Neural progenitor cell (in vitro differentiated cells): ENCODE measurements around the gene PRCP. TPM values are rescaled to one million over a fixed set of nuclear protein-coding genes. Genes with fewer than 3 reads are reported as not detected.

Source experiments
- DNase-seq: peaks from one replicate; pipeline ENCODE4 v3.0.0-alpha.2; 2016; ENCODE audit warnings: low spot score
- H2AFZ ChIP-seq: fragments of 200-600 bp; sonication (generic); replicated peaks from 2 replicates; pipeline ENCODE4 v1.6.1; 2016; ENCODE audit warnings: antibody characterized with exemption
- H3F3A ChIP-seq: fragments of 200-600 bp; sonication (generic); 2 replicates; pipeline ENCODE4 v1.6.1; 2016; ENCODE audit warnings: antibody characterized with exemption, low read depth
- H3K27ac ChIP-seq: fragments of 200-600 bp; sonication (generic); 2 replicates; pipeline ENCODE4 v1.5.1; 2016; ENCODE audit warnings: mild to moderate bottlenecking
- H3K27me3 ChIP-seq: fragments of 200-600 bp; sonication (generic); 2 replicates; pipeline ENCODE4 v1.6.1; 2016; ENCODE audit warnings: mild to moderate bottlenecking, moderate library complexity
- H3K36me3 ChIP-seq: fragments of 200-600 bp; sonication (generic); 2 replicates; pipeline ENCODE4 v1.5.1; 2016
- H3K4me1 ChIP-seq: fragments of 200-600 bp; sonication (generic); 2 replicates; pipeline ENCODE4 v1.6.1; 2016; ENCODE audit warnings: mixed run types
- H3K4me2 ChIP-seq: fragments of 200-600 bp; sonication (generic); 2 replicates; pipeline ENCODE4 v1.6.1; 2016
- H3K4me3 ChIP-seq: fragments of 200-600 bp; sonication (generic); 2 replicates; pipeline ENCODE4 v1.5.1; 2016
- H3K79me2 ChIP-seq: fragments of 200-600 bp; sonication (generic); 2 replicates; pipeline ENCODE4 v1.6.1; 2016; ENCODE audit warnings: low read depth
- H3K9ac ChIP-seq: fragments of 200-600 bp; sonication (generic); 2 replicates; pipeline ENCODE4 v1.6.1; 2016
- H3K9me3 ChIP-seq: fragments of 200-600 bp; sonication (generic); 2 replicates; pipeline ENCODE4 v1.5.1; 2016; ENCODE audit warnings: low read depth
- H4K20me1 ChIP-seq: fragments of 200-600 bp; sonication (generic); 2 replicates; pipeline ENCODE4 v1.6.1; 2016; ENCODE audit warnings: low read depth
- H3K27ac Mint-ChIP-seq: 3 replicates; pipeline ENCODE4 v1.8.0; 2021; ENCODE audit warnings: mixed read lengths
- H3K27me3 Mint-ChIP-seq: 2 replicates; pipeline ENCODE4 v1.8.0; 2022; ENCODE audit warnings: low read depth, mild to moderate bottlenecking, inconsistent platforms, moderate library complexity, mixed read lengths; ENCODE audit not compliant: insufficient read depth
- H3K36me3 Mint-ChIP-seq: 3 replicates; pipeline ENCODE4 v1.8.0; 2021; ENCODE audit warnings: mixed read lengths
- H3K4me1 Mint-ChIP-seq: 3 replicates; pipeline ENCODE4 v1.8.0; 2021; ENCODE audit warnings: mixed read lengths
- H3K4me3 Mint-ChIP-seq: 3 replicates; pipeline ENCODE4 v1.8.0; 2021; ENCODE audit warnings: mild to moderate bottlenecking, moderate library complexity, mixed read lengths
- H3K9me3 Mint-ChIP-seq: 3 replicates; pipeline ENCODE4 v1.8.0; 2020; ENCODE audit warnings: mixed read lengths
- CTCF ChIP-seq: fragments of 200-600 bp; sonication (generic); IDR thresholded peaks from 2 replicates; pipeline ENCODE4 v1.5.1; 2017; ENCODE audit warnings: antibody characterized with exemption, mild to moderate bottlenecking
- EZH2 ChIP-seq: fragments of 200-600 bp; sonication (generic); IDR thresholded peaks from 2 replicates; pipeline ENCODE4 v1.6.1; 2017; ENCODE audit warnings: antibody characterized with exemption, mild to moderate bottlenecking, moderate library complexity
- EZH2phosphoT487 ChIP-seq: fragments of 200-600 bp; sonication (generic); IDR thresholded peaks from 2 replicates; pipeline ENCODE4 v1.6.1; 2017; ENCODE audit warnings: antibody characterized with exemption
- total RNA-seq: library from RNA; depleted of rRNA; stranded (reverse); fragments of >200 nt; gene quantifications from 2 replicates; pipeline ENCODE4 v1.2.3, GENCODE V29; 2015; ENCODE audit warnings: low replicate concordance

The PRCP gene
- total RNA-seq, 1 donor from 2014 or later = 67.4 TPM

DNA sequence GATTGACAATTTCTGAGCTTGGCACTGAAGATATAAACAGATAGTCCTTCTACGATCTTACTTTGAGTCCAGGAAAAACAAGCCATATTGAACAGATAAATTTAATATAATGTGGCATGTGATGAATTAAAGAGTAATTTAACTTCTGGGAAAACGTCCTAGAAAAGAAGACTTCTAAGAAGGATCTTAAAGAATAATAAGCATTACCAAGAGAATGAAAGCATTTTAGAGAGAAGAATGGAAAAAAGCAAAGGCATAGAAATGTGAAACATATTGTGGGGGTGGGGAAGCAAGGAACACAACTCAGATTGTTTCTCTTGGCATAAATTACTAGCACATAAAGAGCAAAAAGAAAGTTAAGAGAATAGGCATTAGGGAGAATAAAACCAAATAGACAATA, 6.7 kb upstream of the PRCP start:
- peaks cover 17% of the 10 kb centered on the region for H3F3A ChIP-seq
- no peak overlapping the region for H3K9ac ChIP-seq
- H3K9me3 Mint-ChIP-seq = peaks cover 7% of the 10 kb centered on the region
- no peak overlapping the region for H3K4me3 Mint-ChIP-seq
- H3K27ac ChIP-seq = no peak overlapping the region
- H3K27me3 ChIP-seq = no peaks in the 10 kb centered on the region
- peaks cover 10% of the 10 kb centered on the region for H3K36me3 Mint-ChIP-seq
- TF ChIP-seq EZH2phosphoT487 (no peak), EZH2 (no peak), CTCF (no peak)
- DNase-seq = no peak
- H3K27ac Mint-ChIP-seq = no peak overlapping the region
- H3K4me1 ChIP-seq = peaks cover 19% of the 10 kb centered on the region
- no peaks in the 10 kb centered on the region for H4K20me1 ChIP-seq
- no peaks in the 10 kb centered on the region for H3K9me3 ChIP-seq
- H3K4me1 Mint-ChIP-seq = peaks cover 10% of the 10 kb centered on the region
- H3K4me3 ChIP-seq = no peak overlapping the region
- H3K4me2 ChIP-seq = no peak overlapping the region
- H3K27me3 Mint-ChIP-seq = peaks cover 2% of the 10 kb centered on the region
- peaks cover 86% of the 10 kb centered on the region for H3K79me2 ChIP-seq
- H2AFZ ChIP-seq = no peak overlapping the region
- H3K36me3 ChIP-seq = no peaks in the 10 kb centered on the region

GRCh38 chr11:82906236-82906635, 6.0 kb upstream of the PRCP start:
- H3F3A ChIP-seq = peaks cover 21% of the 10 kb centered on the region
- peaks cover 83% of the 10 kb centered on the region for H3K79me2 ChIP-seq
- Mint-ChIP-seq H3K4me3 (no peak overlapping the region), H3K27ac (no peak overlapping the region), H3K36me3 (peaks cover 3% of the 10 kb centered on the region), H3K4me1 (peaks cover 10% of the 10 kb centered on the region), H3K9me3 (peaks cover under 1% of the 10 kb centered on the region), H3K27me3 (peaks cover 2% of the 10 kb centered on the region)
- H3K4me1 ChIP-seq = peaks cover 19% of the 10 kb centered on the region
- H3K4me3 ChIP-seq = no peak overlapping the region
- no peak overlapping the region for H3K4me2 ChIP-seq
- DNase-seq = peak; percentile 42
- H3K9ac ChIP-seq = no peak overlapping the region
- no peaks in the 10 kb centered on the region for H3K36me3 ChIP-seq
- H4K20me1 ChIP-seq = no peaks in the 10 kb centered on the region
- no peak overlapping the region for H3K27ac ChIP-seq
- H3K9me3 ChIP-seq = no peaks in the 10 kb centered on the region
- no peaks in the 10 kb centered on the region for H3K27me3 ChIP-seq
- TF ChIP-seq EZH2phosphoT487 (no peak), CTCF (peak; percentile 80), EZH2 (no peak)
- no peak overlapping the region for H2AFZ ChIP-seq

DNA sequence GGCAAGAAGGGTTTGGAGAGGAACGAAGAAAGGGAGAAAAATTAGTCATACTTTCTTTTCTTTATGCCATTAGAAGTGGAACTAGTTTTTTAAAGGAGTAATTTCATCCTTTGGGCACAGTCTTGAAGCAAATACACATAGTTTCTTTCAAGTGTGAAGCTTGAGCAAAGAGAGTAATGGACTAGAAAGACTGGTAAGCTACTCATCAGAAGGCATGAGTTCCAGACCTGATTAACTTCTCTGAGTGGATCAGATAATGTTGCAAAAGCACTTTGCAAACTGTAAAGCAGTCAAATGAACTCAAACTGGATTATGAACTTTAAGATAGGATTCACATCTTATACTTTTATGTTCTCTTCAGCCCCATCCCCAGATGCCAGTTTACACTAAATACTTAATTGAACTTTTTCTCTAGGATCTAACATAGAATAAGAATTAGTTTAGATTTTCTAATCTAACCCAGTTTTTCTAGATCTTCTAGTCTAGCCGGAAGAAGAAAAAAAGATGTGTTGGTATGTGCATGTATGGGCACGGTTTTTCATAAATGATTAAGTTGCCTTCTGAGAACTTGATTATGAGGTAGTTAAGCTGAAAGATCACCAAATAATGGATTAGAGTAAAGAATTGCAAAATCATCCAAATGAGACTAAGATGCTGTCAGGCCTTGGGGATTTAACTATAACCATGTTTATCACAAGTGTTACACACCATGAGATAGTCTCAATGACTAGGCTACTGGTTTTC, 3.8 kb upstream of the PRCP start:
- H3K36me3 ChIP-seq = no peaks in the 10 kb centered on the region
- H3K4me3 ChIP-seq = no peak overlapping the region
- H3F3A ChIP-seq = peaks cover 30% of the 10 kb centered on the region
- H3K27ac ChIP-seq = no peak overlapping the region
- no peaks in the 10 kb centered on the region for H3K27me3 ChIP-seq
- no peak for DNase-seq
- Mint-ChIP-seq H3K9me3 (no peaks in the 10 kb centered on the region), H3K4me1 (peaks cover 18% of the 10 kb centered on the region), H3K27me3 (peaks cover 2% of the 10 kb centered on the region), H3K27ac (no peak overlapping the region), H3K36me3 (no peaks in the 10 kb centered on the region), H3K4me3 (no peak overlapping the region)
- H3K4me1 ChIP-seq = peaks cover 29% of the 10 kb centered on the region
- H2AFZ ChIP-seq = no peak overlapping the region
- H4K20me1 ChIP-seq = no peaks in the 10 kb centered on the region
- no peak overlapping the region for H3K4me2 ChIP-seq
- TF ChIP-seq EZH2phosphoT487 = no peak
- no peak for TF ChIP-seq EZH2
- TF ChIP-seq CTCF = no peak
- H3K9ac ChIP-seq = no peak overlapping the region
- peaks cover 79% of the 10 kb centered on the region for H3K79me2 ChIP-seq
- H3K9me3 ChIP-seq = no peaks in the 10 kb centered on the region
